HepG2 (cell line): ENCODE results near the gene MYO1G. TPM values are rescaled to one million over a fixed set of nuclear protein-coding genes. Genes with fewer than 3 reads are reported as not detected.
A peak's percentile ranks its signal among the peaks of the same experiment; 100 is the strongest.
"Not testable (repeated sequence)": the region's sequence is repeated elsewhere in the genome, so short reads cannot be mapped to it uniquely, and the experiment has no call there.

Experiments
- ATAC-seq: fragments of 200-7000 bp; cut with Tn5 transposase; 3 replicates; pipeline ENCODE4 v1.9.1; 2020; ENCODE audit warnings: mild to moderate bottlenecking, moderate library complexity
- BruUV-seq: library from RNA; stranded (reverse); fragments of 400-500 nt; replicated peaks from 2 replicates; lab custom pipeline; 2021; lab: Mats Ljungman, UMichigan
- CTCF ChIA-PET: fragments of 300-600 bp; formaldehyde crosslinking; extraction: SDS; loops from one replicate; lab custom pipeline; 2021; ENCODE audit warnings: low total read pairs, inconsistent platforms, low intra/inter-chr PET ratio; lab: Yijun Ruan, JAX
- POLR2A ChIA-PET: fragments of 350-600 bp; sonication (Branson Sonifier 250); formaldehyde crosslinking; loops from one replicate; lab custom pipeline; 2020; ENCODE audit warnings: antibody characterized with exemption, inconsistent platforms; lab: Yijun Ruan, JAX
- DNase-seq: peaks from one replicate; pipeline ENCODE4 v3.0.0-alpha.2; 2015; ENCODE audit warnings: low spot score
- FAIRE-seq: peaks from 3 replicates; lab custom pipeline; 2011; peaks lifted over from hg19 to GRCh38; lab: Jason Lieb, UNC
- H2AFZ ChIP-seq: one replicate; pipeline ENCODE4 v1.6.1; 2011; ENCODE audit warnings: low read length, inconsistent platforms
- H3K27ac ChIP-seq: fragments of 300-600 bp; 3 replicates; pipeline ENCODE4 v1.8.0; 2011; ENCODE audit warnings: mixed run types, mild to moderate bottlenecking, mixed read lengths, low read length, inconsistent platforms; ENCODE audit not compliant: insufficient read depth; ENCODE audit errors: extremely low read length
- H3K27me3 ChIP-seq, 2 experiments: fragments of 200-600 bp in 1 of 2; 2 replicates in 1 of 2; 3 replicates in 1 of 2; pipeline versions ENCODE4 v1.6.0 to v1.8.0; 2011; ENCODE audit warnings: low read length in 2 of 2, mild to moderate bottlenecking in 2 of 2, moderate library complexity in 2 of 2, inconsistent platforms in 1 of 2; ENCODE audit not compliant: insufficient read depth in 2 of 2, control insufficient read depth in 1 of 2
- H3K36me3 ChIP-seq, 2 experiments: fragments of 200-600 bp in 1 of 2; replicated peaks in 1 of 2; 2 replicates in 1 of 2; 3 replicates in 1 of 2; pipeline versions ENCODE4 v1.5.1 to v1.8.0; 2011; ENCODE audit warnings: low read length in 2 of 2, inconsistent platforms in 1 of 2; ENCODE audit not compliant: insufficient read depth in 2 of 2, control insufficient read depth in 1 of 2
- H3K4me1 ChIP-seq: 2 replicates; pipeline ENCODE4 v1.5.1; 2012; ENCODE audit warnings: low read length, inconsistent platforms; ENCODE audit not compliant: insufficient read depth
- H3K4me2 ChIP-seq: 2 replicates; pipeline ENCODE4 v1.6.0; 2011; ENCODE audit warnings: low read depth, low read length, inconsistent platforms
- H3K4me3 ChIP-seq, 3 experiments: fragments of 200-600 bp in 1 of 3; sonication (generic), shearing (Covaris generic) in 1 of 3; replicated peaks in 1 of 3; 2 replicates each; pipeline ENCODE4 v1.5.1; 2011 to 2016; ENCODE audit warnings: low read length in 3 of 3, inconsistent platforms in 2 of 3, low read depth in 2 of 3, mild to moderate bottlenecking in 2 of 3, control low read depth in 1 of 3, mixed read lengths in 1 of 3; ENCODE audit not compliant: insufficient read depth in 1 of 3
- H3K79me2 ChIP-seq: one replicate; pipeline ENCODE4 v1.6.1; 2011; ENCODE audit warnings: low read length, inconsistent platforms; ENCODE audit not compliant: insufficient read depth
- H3K9ac ChIP-seq: 2 replicates; pipeline ENCODE4 v1.6.0; 2011; ENCODE audit warnings: mild to moderate bottlenecking, low read depth, low read length, inconsistent platforms; ENCODE audit not compliant: insufficient read depth
- H3K9me3 ChIP-seq: 2 replicates; pipeline ENCODE4 v1.5.1; 2012; ENCODE audit warnings: mild to moderate bottlenecking, low read length
- H4K20me1 ChIP-seq: 2 replicates; pipeline ENCODE4 v1.6.0; 2011; ENCODE audit warnings: inconsistent platforms, mild to moderate bottlenecking, low read length, moderate library complexity; ENCODE audit not compliant: insufficient read depth
- ELF4 ChIP-seq: sonication (generic); formaldehyde crosslinking; IDR thresholded peaks from 2 replicates; pipeline ENCODE4 v1.5.0; 2020; ENCODE audit warnings: missing genetic modification reagents, mild to moderate bottlenecking, moderate library complexity, borderline replicate concordance
- NFE2L2 ChIP-seq: fragments of 150-350 bp; IDR thresholded peaks from 2 replicates; pipeline ENCODE4 v1.6.1; 2014; ENCODE audit warnings: low read length
- ZNF652 ChIP-seq: IDR thresholded peaks from 2 replicates; pipeline ENCODE4 v1.6.1; 2016; ENCODE audit warnings: low read depth, borderline replicate concordance
- WGBS: methylation state at CpG from one replicate; pipeline ENCODE4 v1.1.6; 2017; ENCODE audit warnings: low lambda C conversion rate; 5-methylcytosine and 5-hydroxymethylcytosine counted together
- in situ Hi-C: cut with HindIII; loops from 2 replicates; pipeline ENCODE4 v1.10.0; 2017; ENCODE audit warnings: low pct_unique_long_range_greater_than_20kb; ENCODE audit not compliant: extremely low pct_ligation_motif_present
- intact Hi-C: fragments of 100-400 bp; cut with micrococcal nuclease; formaldehyde crosslinking; loops from one replicate; pipeline ENCODE4 v1.10.0; 2022; ENCODE audit not compliant: unreplicated experiment
- polyA plus RNA-seq, 8 experiments: library from polyadenylated mRNA; depleted of rRNA in 3 of 8; stranded (reverse) in 7 of 8; unstranded in 1 of 8; fragments of >200 nt; fragmentation: Illumina TruSeq in 4 of 8; extraction: Trizol in 4 of 8; gene quantifications; 2 replicates each; pipeline versions ENCODE4 v1.2.1 to v1.2.3, GENCODE V29; 2011 to 2016; ENCODE audit warnings: low read depth in 4 of 8, missing spikeins in 1 of 8, mixed read lengths in 1 of 8; ENCODE audit not compliant: insufficient read depth in 1 of 8
- total RNA-seq, 5 experiments: library from RNA; depleted of rRNA; stranded (reverse); fragments of >200 nt; fragmentation: Illumina TruSeq; extraction: Trizol; gene quantifications; 2 replicates each; pipeline ENCODE4 v1.2.3, GENCODE V29; 2016; ENCODE audit warnings: low read depth in 1 of 5

The MYO1G gene
- total and polyA plus RNA-seq, 2 of the 13 experiments (the other 11 are each of a cell fraction or from before 2014, with no cell fraction given) = 0.29 to 1.1 TPM

GRCh38 chr7:44992004-44992795 is 13.4 kb upstream of the MYO1G start:
- CTCF ChIA-PET, H3K9ac ChIP-seq, POLR2A ChIA-PET: not testable (repeated sequence)

DNA sequence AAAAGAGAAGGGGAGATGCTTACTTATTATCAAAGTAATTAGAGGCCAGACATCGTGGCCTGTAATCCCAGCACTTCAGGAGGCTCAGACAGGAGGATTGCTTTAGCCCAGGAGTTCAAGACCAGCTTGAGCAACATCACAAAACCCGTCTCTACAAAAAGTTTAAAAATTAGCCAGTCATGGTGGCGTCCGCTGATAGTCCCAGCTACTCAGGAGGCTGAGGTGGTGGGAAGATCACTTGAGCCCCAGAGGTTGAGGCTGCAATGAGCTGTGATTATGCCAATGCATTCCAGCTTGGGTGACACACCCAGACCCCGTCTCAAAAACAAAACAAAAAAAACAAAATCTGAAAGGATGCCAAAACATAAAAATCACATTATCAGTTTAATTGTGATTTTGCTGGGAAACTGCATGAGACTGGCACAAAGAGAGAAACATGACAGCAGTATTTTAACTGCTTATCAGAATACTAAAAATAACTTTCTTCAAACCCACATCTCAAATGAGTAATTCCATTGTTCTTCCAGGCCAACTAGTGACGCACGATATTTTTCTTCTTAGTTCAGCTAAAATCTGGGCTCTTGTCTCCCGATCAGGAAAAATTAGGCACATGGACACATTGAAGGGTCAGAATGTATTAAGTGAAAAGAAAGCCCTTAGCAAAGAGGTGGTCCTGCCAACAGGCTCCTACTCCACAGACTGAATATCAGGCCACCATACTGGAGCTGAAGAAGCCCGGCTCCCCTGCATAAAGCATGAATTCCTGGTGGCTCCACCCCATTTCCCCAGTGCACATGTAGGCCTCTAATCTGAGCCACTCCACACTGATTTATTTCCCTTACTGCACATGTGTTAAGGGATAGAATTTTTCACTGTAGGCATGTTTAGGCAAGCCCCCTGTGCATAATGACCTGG is 11.6 kb upstream of the MYO1G start:
- Histone ChIP-seq H3K36me3 (no peaks in the 10 kb centered on the region), H3K4me3 (no peak overlapping the region), H3K4me1 (peaks cover 22% of the 10 kb centered on the region), H3K9me3 (no peaks in the 10 kb centered on the region), H3K9ac (no peak overlapping the region), H2AFZ (no peak overlapping the region), H3K79me2 (no peaks in the 10 kb centered on the region), H3K27ac (no peak overlapping the region), H3K27me3 (no peaks in the 10 kb centered on the region), H4K20me1 (no peaks in the 10 kb centered on the region), H3K4me2 (no peak overlapping the region)
- no peak for ATAC-seq
- in situ Hi-C loops (no loop called here), intact Hi-C loops (no loop called here)
- DNase-seq = no peak
- ChIA-PET POLR2A (no interaction called here), CTCF (no interaction called here)
- FAIRE-seq = no peak
- TF ChIP-seq ELF4 = no peak
- TF ChIP-seq NFE2L2 = peak; percentile 45
- 64% methylated on average over 9 of the region's 9 CpGs for WGBS
- no TSS peak for BruUV-seq

More at GRCh38 chr7:44992004-44992795, 13.4 kb upstream of the MYO1G start:
- H3K27me3 ChIP-seq, H3K79me2 ChIP-seq, intact Hi-C loops, H3K4me2 ChIP-seq, ATAC-seq, H3K4me3 ChIP-seq, H2AFZ ChIP-seq, H4K20me1 ChIP-seq, FAIRE-seq, H3K27ac ChIP-seq, DNase-seq, H3K9me3 ChIP-seq, in situ Hi-C loops, BruUV-seq, H3K36me3 ChIP-seq: not testable (repeated sequence)
- peak; percentile 72; the same call in 1 of the 2 replicates for TF ChIP-seq ZNF652 (CRISPR knock-in tag)
- WGBS = 76% methylated on average over 14 of the region's 21 CpGs
- peaks cover 22% of the 10 kb centered on the region for H3K4me1 ChIP-seq
